H9 (cell line): ENCODE measurements around the gene UVRAG. TPM values are rescaled to one million over a fixed set of nuclear protein-coding genes. Genes with fewer than 3 reads are reported as not detected.
A peak's percentile ranks its signal among the peaks of the same experiment; 100 is the strongest.

Source experiments
- DNase-seq: peaks from one replicate; pipeline ENCODE4 v3.0.0-alpha.2; 2017
- H2AFZ ChIP-seq: one replicate; pipeline ENCODE4 v1.6.1; 2013; ENCODE audit warnings: mild to moderate bottlenecking, low read length, control low read depth, moderate library complexity
- H2AK5ac ChIP-seq: 2 replicates; pipeline ENCODE4 v1.6.1; 2013; ENCODE audit warnings: low read length, control low read depth, mixed read lengths; ENCODE audit not compliant: insufficient read length
- H2BK120ac ChIP-seq: one replicate; pipeline ENCODE4 v1.6.1; 2013; ENCODE audit warnings: low read depth, mild to moderate bottlenecking, low read length, control low read depth, inconsistent platforms; ENCODE audit not compliant: poor library complexity, severe bottlenecking
- H2BK12ac ChIP-seq: 2 replicates; pipeline ENCODE4 v1.6.1; 2013; ENCODE audit warnings: low read length, control low read depth, mixed read lengths, low read depth; ENCODE audit not compliant: insufficient read length
- H2BK15ac ChIP-seq: 2 replicates; pipeline ENCODE4 v1.6.1; 2013; ENCODE audit warnings: low read depth, low read length, control low read depth
- H2BK20ac ChIP-seq: one replicate; pipeline ENCODE4 v1.6.1; 2013; ENCODE audit warnings: low read depth, mild to moderate bottlenecking, low read length, control low read depth, inconsistent platforms; ENCODE audit not compliant: poor library complexity, severe bottlenecking
- H2BK5ac ChIP-seq: 2 replicates; pipeline ENCODE4 v1.6.1; 2013; ENCODE audit warnings: low read length, control low read depth, mixed read lengths; ENCODE audit not compliant: insufficient read length
- H3K14ac ChIP-seq: 2 replicates; pipeline ENCODE4 v1.6.1; 2013; ENCODE audit warnings: low read length, control low read depth; ENCODE audit not compliant: insufficient read depth
- H3K18ac ChIP-seq: 2 replicates; pipeline ENCODE4 v1.6.1; 2013; ENCODE audit warnings: low read depth, mild to moderate bottlenecking, mixed read lengths, low read length, control low read depth; ENCODE audit not compliant: insufficient read length
- H3K23ac ChIP-seq: 2 replicates; pipeline ENCODE4 v1.6.1; 2013; ENCODE audit warnings: low read length, control low read depth, mixed read lengths, low read depth; ENCODE audit not compliant: insufficient read length
- H3K23me2 ChIP-seq: 2 replicates; pipeline ENCODE4 v1.6.1; 2013; ENCODE audit warnings: low read depth, mild to moderate bottlenecking, mixed read lengths, low read length, control low read depth; ENCODE audit not compliant: insufficient read length, poor library complexity, severe bottlenecking
- H3K27ac ChIP-seq: 2 replicates; pipeline ENCODE4 v1.5.1; 2013; ENCODE audit warnings: low read length, control low read depth, mixed read lengths, low read depth; ENCODE audit not compliant: insufficient read length
- H3K27me3 ChIP-seq: 2 replicates; pipeline ENCODE4 v1.6.1; 2013; ENCODE audit warnings: low read length, control low read depth, inconsistent platforms; ENCODE audit not compliant: insufficient read depth
- H3K4ac ChIP-seq: 2 replicates; pipeline ENCODE4 v1.6.1; 2013; ENCODE audit warnings: low read depth, mild to moderate bottlenecking, control low read depth, inconsistent platforms, low read length, moderate library complexity
- H3K4me1 ChIP-seq: 2 replicates; pipeline ENCODE4 v1.6.1; 2013; ENCODE audit warnings: low read length, control low read depth, inconsistent platforms; ENCODE audit not compliant: insufficient read depth
- H3K4me2 ChIP-seq: 2 replicates; pipeline ENCODE4 v1.6.1; 2013; ENCODE audit warnings: low read length, control low read depth, mixed read lengths; ENCODE audit not compliant: insufficient read length, insufficient read depth
- H3K56ac ChIP-seq: 2 replicates; pipeline ENCODE4 v1.6.1; 2013; ENCODE audit warnings: low read depth, mild to moderate bottlenecking, mixed read lengths, low read length, control low read depth; ENCODE audit not compliant: insufficient read length
- H3K79me1 ChIP-seq: 2 replicates; pipeline ENCODE4 v1.6.1; 2013; ENCODE audit warnings: low read depth, mild to moderate bottlenecking, moderate library complexity, low read length, control low read depth, inconsistent platforms; ENCODE audit not compliant: insufficient read depth, poor library complexity, severe bottlenecking
- H3K79me2 ChIP-seq: 2 replicates; pipeline ENCODE4 v1.6.1; 2013; ENCODE audit warnings: low read length, control low read depth, inconsistent platforms; ENCODE audit not compliant: insufficient read depth
- H3K9ac ChIP-seq: 2 replicates; pipeline ENCODE4 v1.6.1; 2013; ENCODE audit warnings: low read length, control low read depth, mixed read lengths; ENCODE audit not compliant: insufficient read length; ENCODE audit errors: extremely low read depth
- H3K9me3 ChIP-seq: one replicate; pipeline ENCODE4 v1.6.1; 2013; ENCODE audit warnings: low read depth, low read length, inconsistent platforms; ENCODE audit not compliant: control insufficient read depth
- H3T11ph ChIP-seq: one replicate; pipeline ENCODE4 v1.6.1; 2013; ENCODE audit warnings: mild to moderate bottlenecking, low read length, control low read depth, inconsistent platforms
- H4K20me1 ChIP-seq: one replicate; pipeline ENCODE4 v1.6.1; 2013; ENCODE audit not compliant: control insufficient read depth, insufficient read length, insufficient read depth
- H4K5ac ChIP-seq: 2 replicates; pipeline ENCODE4 v1.6.1; 2013; ENCODE audit warnings: low read depth, mild to moderate bottlenecking, mixed read lengths, low read length, control low read depth; ENCODE audit not compliant: insufficient read length
- H4K8ac ChIP-seq: replicated peaks from 2 replicates; pipeline ENCODE4 v1.6.1; 2013; ENCODE audit warnings: low read length, control low read depth, mixed read lengths, low read depth; ENCODE audit not compliant: insufficient read length
- H4K91ac ChIP-seq: 2 replicates; pipeline ENCODE4 v1.6.1; 2013; ENCODE audit warnings: low read depth, mild to moderate bottlenecking, moderate library complexity, mixed read lengths, low read length, control low read depth; ENCODE audit not compliant: insufficient read length
- H3K27ac Mint-ChIP-seq, 3 experiments: 2 replicates in 2 of 3; 3 replicates in 1 of 3; pipeline ENCODE4 v1.8.0; 2020 to 2021; ENCODE audit warnings: mixed read lengths in 3 of 3, mild to moderate bottlenecking in 1 of 3, moderate library complexity in 1 of 3
- H3K27me3 Mint-ChIP-seq: 2 replicates; pipeline ENCODE4 v1.8.0; 2021; ENCODE audit warnings: low read depth, mild to moderate bottlenecking, moderate library complexity, mixed read lengths
- H3K36me3 Mint-ChIP-seq, 3 experiments: 2 replicates in 2 of 3; 3 replicates in 1 of 3; pipeline ENCODE4 v1.8.0; 2020 to 2021; ENCODE audit warnings: low read depth in 3 of 3, mixed read lengths in 3 of 3; ENCODE audit not compliant: insufficient read depth in 1 of 3
- H3K4me1 Mint-ChIP-seq, 2 experiments: 2 replicates each; pipeline ENCODE4 v1.8.0; 2020; ENCODE audit warnings: mixed read lengths in 2 of 2
- H3K4me3 Mint-ChIP-seq, 2 experiments: 2 replicates in 1 of 2; 3 replicates in 1 of 2; pipeline ENCODE4 v1.8.0; 2020 to 2021; ENCODE audit warnings: mild to moderate bottlenecking in 2 of 2, mixed read lengths in 2 of 2, moderate library complexity in 1 of 2
- H3K9me3 Mint-ChIP-seq, 2 experiments: 2 replicates in 1 of 2; 3 replicates in 1 of 2; pipeline ENCODE4 v1.8.0; 2020; ENCODE audit warnings: mild to moderate bottlenecking in 2 of 2, mixed read lengths in 2 of 2, moderate library complexity in 1 of 2
- CTCF ChIP-seq: fragments of 200-600 bp; sonication (generic); conservative IDR thresholded peaks from 3 replicates; pipeline ENCODE4 v1.8.0; 2021; ENCODE audit warnings: antibody characterized with exemption, mild to moderate bottlenecking
- WGBS: extraction: QIAGEN DNeasy Blood & Tissue Kit; methylation state at CpG from one replicate; pipeline ENCODE4 v1.1.7; 2013; ENCODE audit warnings: missing lambda C conversion rate, low lambda C conversion rate, mixed read lengths; ENCODE audit not compliant: insufficient read length; ENCODE audit errors: extremely low coverage; 5-methylcytosine and 5-hydroxymethylcytosine counted together
- total RNA-seq: library from RNA; stranded (reverse); gene quantifications from 2 replicates; pipeline ENCODE4 v1.2.1, GENCODE V29; 2021

Gene UVRAG
- total RNA-seq, 1 experiment from 2014 or later = 18.5 TPM

GRCh38 chr11:76155500-76156227 is 340.7 kb downstream of the UVRAG start:
- H3K4me1 Mint-ChIP-seq = peaks cover 16 to 20% of the 10 kb centered on the region in 2 experiments
- no peaks in the 10 kb centered on the region for H3K9me3 Mint-ChIP-seq
- no peak overlapping the region for H2BK12ac ChIP-seq
- no peaks in the 10 kb centered on the region for H3K9me3 ChIP-seq
- H3K27me3 ChIP-seq = no peaks in the 10 kb centered on the region; the same call in 1 of the 2 replicates
- H3K4ac ChIP-seq = no peak overlapping the region
- H3K4me3 Mint-ChIP-seq = no peak overlapping the region
- H3K9ac ChIP-seq = no peak overlapping the region
- H3K27me3 Mint-ChIP-seq = peaks cover 55% of the 10 kb centered on the region
- DNase-seq = no peak
- no peak overlapping the region for H2BK120ac ChIP-seq
- no peak overlapping the region for H2AFZ ChIP-seq
- H2BK5ac ChIP-seq = no peak overlapping the region
- no peaks in the 10 kb centered on the region for H3K79me2 ChIP-seq
- no peak overlapping the region for H3K18ac ChIP-seq
- H2AK5ac ChIP-seq = no peak overlapping the region
- no peaks in the 10 kb centered on the region for H3K36me3 Mint-ChIP-seq
- no peak overlapping the region for H3K27ac ChIP-seq
- H4K20me1 ChIP-seq = no peaks in the 10 kb centered on the region
- no peak overlapping the region for H3K23ac ChIP-seq
- no peak overlapping the region for H3K56ac ChIP-seq
- WGBS = no CpG with 5 or more reads among the region's 11 CpGs
- H3T11ph ChIP-seq = no peak overlapping the region
- H4K5ac ChIP-seq = no peak overlapping the region
- H2BK15ac ChIP-seq = no peak overlapping the region
- no peak overlapping the region for H4K91ac ChIP-seq
- no peaks in the 10 kb centered on the region for H3K23me2 ChIP-seq
- no peak overlapping the region for H2BK20ac ChIP-seq
- no peak overlapping the region for H3K4me2 ChIP-seq
- H3K79me1 ChIP-seq = no peaks in the 10 kb centered on the region
- no peak overlapping the region for H4K8ac ChIP-seq
- no peak overlapping the region for H3K14ac ChIP-seq
- no peak for TF ChIP-seq CTCF
- H3K27ac Mint-ChIP-seq = 0 out of 7 replicates have a peak overlapping the region, but pooled peaks of 1 of the 3 experiments have one; percentile 74
- H3K4me1 ChIP-seq = no peaks in the 10 kb centered on the region
